Activated CD4-positive, CD25-positive, alpha-beta regulatory T cell (primary cell): Measurements from ENCODE around the gene PPIE.
"Not testable (repeated sequence)": the region's sequence is repeated elsewhere in the genome, so short reads cannot be mapped to it uniquely, and the experiment has no call there.

Experiments used
- DNase-seq, 4 experiments: peaks; one replicate each; lab custom pipeline; 2025; lab: John Stamatoyannopoulos, UW

PPIE gene

GRCh38 chr1:39758556-39759435 lies 20.1 kb downstream of the PPIE start:
- no peak for DNase-seq

- no peak for DNase-seq
These were observed 20.7 kb downstream of the PPIE start for GRCh38 chr1:39759436-39759726.

GRCh38 chr1:39760074-39761008 lies 21.7 kb downstream of the PPIE start:
- no peak for DNase-seq

- no peak for DNase-seq
These were observed 22.3 kb downstream of the PPIE start for GRCh38 chr1:39761016-39761415.

GRCh38 chr1:39761557-39762260 lies 23.0 kb downstream of the PPIE start:
- DNase-seq: no peak

GRCh38 chr1:39762550-39763540 lies 24.2 kb downstream of the PPIE start:
- no peak for DNase-seq

GRCh38 chr1:39763619-39764374 lies 25.1 kb downstream of the PPIE start:
- not testable (repeated sequence) for DNase-seq

GRCh38 chr1:39764512-39764911 lies 25.8 kb downstream of the PPIE start:
- not testable (repeated sequence) for DNase-seq

- DNase-seq: not testable (repeated sequence)
These were observed 27.8 kb downstream of the PPIE start for GRCh38 chr1:39766466-39766865.

- not testable (repeated sequence) for DNase-seq
These were observed 30.8 kb downstream of the PPIE start for GRCh38 chr1:39769502-39769901.

GRCh38 chr1:39770100-39771021 lies 31.7 kb downstream of the PPIE start:
- not testable (repeated sequence) for DNase-seq

- not testable (repeated sequence) for DNase-seq
These were observed 32.4 kb downstream of the PPIE start, which contains the start of gene OXCT2 for GRCh38 chr1:39771022-39771532. Gene OXCT2 (minus strand): TSS chr1:39771348. CDS start chr1:39771255, 93 bp downstream.

GRCh38 chr1:39773369-39773979 lies 34.8 kb downstream of the PPIE start:
- not testable (repeated sequence) for DNase-seq

- DNase-seq: not testable (repeated sequence)
These were observed 36.5 kb downstream of the PPIE start for GRCh38 chr1:39775141-39775540.

GRCh38 chr1:39775676-39776399 lies 37.2 kb downstream of the PPIE start:
- DNase-seq: not testable (repeated sequence)

- DNase-seq: no peak
These were observed 37.7 kb downstream of the PPIE start for GRCh38 chr1:39776400-39776713.

GRCh38 chr1:39776886-39777285 lies 38.2 kb downstream of the PPIE start:
- no peak for DNase-seq

GRCh38 chr1:39777306-39777705 lies 38.6 kb downstream of the PPIE start:
- DNase-seq: no peak
